ENCODE data around the gene ADGRV1.
"Not testable (repeated sequence)": the region's sequence is repeated elsewhere in the genome, so short reads cannot be mapped to it uniquely, and the experiment has no call there.

Gene ADGRV1

DNA sequence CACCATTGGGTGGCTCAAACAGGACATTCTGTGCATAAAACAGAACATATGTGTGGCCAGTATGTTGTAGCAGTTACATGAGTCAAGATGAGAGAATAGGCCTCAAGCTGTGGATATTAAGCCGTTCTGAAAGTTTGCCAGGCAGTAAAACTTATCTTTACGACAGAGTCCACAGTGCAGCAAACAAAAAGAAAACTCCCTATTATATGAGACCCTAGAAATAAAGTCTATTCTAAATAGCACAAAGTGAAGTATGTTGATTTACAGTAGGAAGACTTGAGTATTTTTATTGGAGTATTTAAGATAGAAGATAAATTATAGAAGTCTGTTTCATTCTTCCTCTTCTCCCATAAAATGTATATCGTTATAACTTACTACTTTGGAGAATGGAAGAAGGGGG lies 271.5 kb downstream of the ADGRV1 start:
- no peak for DNase-seq (ENCODE audit: low spot score in 2 of 2)
- ATAC-seq (replicated peaks; ENCODE audit: extremely low read depth, poor library complexity, severe bottlenecking) = no peak
- H3K9me3 Mint-ChIP-seq = no peaks in the 10 kb centered on the region
- no peak overlapping the region for H3K27ac Mint-ChIP-seq (ENCODE audit: low read depth)
- H3K4me3 Mint-ChIP-seq = no peak overlapping the region
- H3K27me3 Mint-ChIP-seq = peaks cover 21% of the 10 kb centered on the region
- peaks cover 2% of the 10 kb centered on the region for H3K36me3 Mint-ChIP-seq (ENCODE audit: insufficient read depth)
- no peaks in the 10 kb centered on the region for H3K4me1 Mint-ChIP-seq

DNA sequence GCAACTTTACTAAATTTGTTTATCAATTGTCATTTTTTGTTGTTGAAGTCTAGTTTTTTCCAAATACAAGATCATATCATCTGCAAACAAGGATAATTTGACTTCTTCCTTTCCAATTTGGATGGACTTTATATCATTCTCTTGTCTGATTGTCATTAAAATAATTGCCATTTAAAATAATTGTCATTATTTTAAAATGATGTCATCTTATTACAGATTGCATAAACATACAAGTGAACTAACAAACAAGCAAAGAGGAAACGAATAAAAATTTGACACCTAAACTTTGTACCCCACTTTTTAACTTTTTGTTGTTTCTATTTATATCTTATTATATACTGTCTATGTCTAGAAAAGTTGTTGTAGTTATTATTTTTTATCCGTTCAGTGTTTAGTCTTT lies 275.2 kb downstream of the ADGRV1 start:
- ATAC-seq (replicated peaks; ENCODE audit: extremely low read depth, poor library complexity, severe bottlenecking) (no peak), DNase-seq (ENCODE audit: low spot score in 2 of 2) (no peak)
- Mint-ChIP-seq H3K4me1 (no peaks in the 10 kb centered on the region), H3K27me3 (peaks cover 20% of the 10 kb centered on the region), H3K9me3 (no peaks in the 10 kb centered on the region), H3K36me3 (ENCODE audit: insufficient read depth) (peaks cover 2% of the 10 kb centered on the region), H3K27ac (ENCODE audit: low read depth) (no peak overlapping the region), H3K4me3 (no peak overlapping the region)

DNA sequence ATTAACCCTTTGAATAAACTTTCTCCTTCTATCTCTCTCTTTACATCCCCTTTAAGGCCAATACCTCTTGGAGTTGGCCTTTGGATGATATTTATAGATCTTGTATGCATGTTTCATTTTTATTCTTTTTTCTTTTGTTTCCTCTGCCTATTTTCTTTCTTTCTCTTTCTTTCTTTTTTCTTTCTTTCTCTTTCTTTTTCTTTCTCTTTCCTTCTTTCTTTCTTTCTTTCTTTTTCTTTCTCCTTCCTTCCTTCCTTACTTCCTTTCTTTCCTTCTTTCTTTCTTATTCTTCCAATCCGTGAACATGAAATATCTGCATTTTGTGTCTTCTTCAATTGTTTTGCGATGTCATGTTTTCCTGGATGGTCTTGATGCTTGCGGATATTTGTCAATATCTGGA lies 276.1 kb downstream of the ADGRV1 start:
- no peak overlapping the region for H3K27ac Mint-ChIP-seq (ENCODE audit: low read depth)
- H3K36me3 Mint-ChIP-seq (ENCODE audit: insufficient read depth) = peaks cover 2% of the 10 kb centered on the region
- no peak for DNase-seq (ENCODE audit: low spot score in 2 of 2)
- no peaks in the 10 kb centered on the region for H3K9me3 Mint-ChIP-seq
- H3K4me1 Mint-ChIP-seq = no peaks in the 10 kb centered on the region
- no peak for ATAC-seq (replicated peaks; ENCODE audit: extremely low read depth, poor library complexity, severe bottlenecking)
- no peak overlapping the region for H3K4me3 Mint-ChIP-seq
- peaks cover 29% of the 10 kb centered on the region for H3K27me3 Mint-ChIP-seq

DNA sequence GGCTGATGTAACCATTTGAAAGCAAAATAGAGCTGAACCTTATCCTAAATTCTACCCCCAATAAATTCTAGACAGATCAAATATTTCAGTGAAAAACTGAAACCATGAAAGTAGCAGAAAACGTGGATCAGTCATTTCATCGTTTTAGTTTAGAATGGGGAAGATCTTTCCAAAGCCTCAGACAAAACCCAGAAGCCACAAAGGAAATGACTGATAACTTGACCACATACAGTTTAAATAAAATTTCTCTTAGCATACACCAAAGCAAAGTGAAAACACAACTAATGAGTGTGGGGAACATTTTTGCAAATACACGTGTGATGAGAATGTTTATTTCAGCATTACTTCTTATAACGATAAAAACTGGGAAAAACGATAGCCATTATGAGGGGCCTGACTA lies 284.8 kb downstream of the ADGRV1 start:
- DNase-seq (ENCODE audit: low spot score in 2 of 2) = no peak
- Mint-ChIP-seq H3K36me3 (ENCODE audit: insufficient read depth) (no peaks in the 10 kb centered on the region), H3K9me3 (no peaks in the 10 kb centered on the region), H3K4me1 (no peaks in the 10 kb centered on the region), H3K4me3 (no peak overlapping the region), H3K27me3 (peaks cover 41% of the 10 kb centered on the region), H3K27ac (ENCODE audit: low read depth) (no peak overlapping the region)
- no peak for ATAC-seq (replicated peaks; ENCODE audit: extremely low read depth, poor library complexity, severe bottlenecking)

DNA sequence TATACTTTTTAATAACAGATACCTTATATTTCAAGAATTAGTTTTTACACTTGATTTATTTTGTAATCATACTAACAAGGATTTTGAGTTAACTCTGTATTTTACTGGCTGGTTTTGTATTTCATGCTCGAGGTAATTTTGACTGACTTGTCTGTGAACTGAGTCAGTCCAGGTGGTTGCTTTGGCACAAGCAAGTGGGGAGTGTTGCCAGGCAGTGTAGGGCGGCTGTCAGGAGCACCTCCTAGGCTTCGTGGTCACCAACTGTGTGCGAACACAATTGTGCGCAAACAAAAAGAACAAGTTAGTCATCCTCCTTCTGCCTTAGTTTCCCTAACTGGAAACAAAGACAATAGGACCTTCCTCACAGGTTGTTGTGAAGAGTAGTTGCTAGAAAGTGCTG lies 286.3 kb downstream of the ADGRV1 start:
- Mint-ChIP-seq H3K9me3 (no peaks in the 10 kb centered on the region), H3K4me1 (no peaks in the 10 kb centered on the region), H3K36me3 (ENCODE audit: insufficient read depth) (no peaks in the 10 kb centered on the region), H3K27ac (ENCODE audit: low read depth) (no peak overlapping the region), H3K27me3 (peaks cover 26% of the 10 kb centered on the region), H3K4me3 (no peak overlapping the region)
- DNase-seq (ENCODE audit: low spot score in 2 of 2) = no peak
- ATAC-seq (replicated peaks; ENCODE audit: extremely low read depth, poor library complexity, severe bottlenecking) = no peak

DNA sequence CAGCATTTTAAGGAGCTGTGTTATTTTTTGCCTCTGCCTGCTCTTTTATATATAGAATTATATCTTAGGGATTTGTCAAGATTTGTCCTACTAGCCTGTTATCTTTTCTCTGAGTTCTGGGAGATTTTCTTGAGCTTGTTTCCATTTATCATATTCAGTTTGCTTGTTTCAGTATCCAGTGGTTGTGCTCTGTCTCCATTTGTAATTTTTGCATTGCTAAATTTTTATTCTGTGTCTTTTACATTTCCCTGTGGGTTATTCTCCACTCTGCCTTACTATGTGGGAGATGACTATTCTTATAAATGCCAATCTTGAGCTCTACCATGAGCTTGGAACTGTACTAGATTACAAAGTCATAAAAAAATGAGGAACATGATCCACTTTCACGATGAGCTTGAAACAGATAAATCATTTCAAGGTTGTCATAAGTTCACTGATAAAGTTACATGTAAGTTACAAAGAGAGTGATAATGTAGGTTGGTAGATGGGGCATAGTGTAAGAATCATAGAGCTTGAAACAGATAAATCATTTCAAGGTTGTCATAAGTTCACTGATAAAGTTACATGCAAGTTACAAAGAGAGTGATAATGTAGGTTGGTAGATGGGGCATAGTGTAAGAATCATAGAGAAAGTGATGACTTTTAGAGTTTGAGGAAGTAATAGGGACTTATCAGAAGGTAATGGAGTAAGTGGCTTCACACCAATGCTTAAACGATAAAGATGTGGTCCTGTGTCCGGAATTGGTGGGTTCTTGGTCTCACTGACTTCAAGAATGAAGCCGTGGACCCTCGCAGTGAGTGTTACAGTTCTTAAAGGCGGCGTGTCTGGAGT lies 287.3 kb downstream of the ADGRV1 start:
- DNase-seq (ENCODE audit: low spot score in 2 of 2) (no peak), ATAC-seq (replicated peaks; ENCODE audit: extremely low read depth, poor library complexity, severe bottlenecking) (no peak)
- Mint-ChIP-seq H3K27ac (ENCODE audit: low read depth) (no peak overlapping the region), H3K9me3 (no peaks in the 10 kb centered on the region), H3K4me3 (no peak overlapping the region), H3K4me1 (no peaks in the 10 kb centered on the region), H3K36me3 (ENCODE audit: insufficient read depth) (no peaks in the 10 kb centered on the region), H3K27me3 (peaks cover 19% of the 10 kb centered on the region)

DNA sequence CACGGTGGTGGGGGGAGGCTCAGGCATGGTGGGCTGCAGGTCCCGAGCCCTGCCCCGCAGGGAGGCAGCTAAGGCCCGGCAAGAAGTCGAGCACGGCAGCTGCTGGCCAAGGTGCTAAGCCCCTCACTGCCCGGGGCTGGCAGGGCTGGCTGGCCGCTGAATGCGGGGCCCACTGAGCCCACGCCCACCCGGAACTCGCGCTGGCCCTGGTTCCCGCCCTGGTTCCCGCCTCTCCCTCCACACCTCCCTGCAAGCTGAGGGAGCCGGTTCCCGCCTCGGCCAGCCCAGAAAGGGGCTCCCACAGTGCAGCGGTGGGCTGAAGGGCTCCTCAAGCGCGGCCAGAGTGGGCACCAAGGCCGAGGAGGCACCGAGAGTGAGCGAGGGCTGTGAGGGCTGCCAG lies 289.0 kb downstream of the ADGRV1 start:
- not testable (repeated sequence) for ATAC-seq (replicated peaks; ENCODE audit: extremely low read depth, poor library complexity, severe bottlenecking); H3K4me3 Mint-ChIP-seq; H3K36me3 Mint-ChIP-seq (ENCODE audit: insufficient read depth); DNase-seq (ENCODE audit: low spot score in 2 of 2); H3K27ac Mint-ChIP-seq (ENCODE audit: low read depth); H3K4me1 Mint-ChIP-seq; H3K9me3 Mint-ChIP-seq
- H3K27me3 Mint-ChIP-seq = peaks cover 19% of the 10 kb centered on the region

DNA sequence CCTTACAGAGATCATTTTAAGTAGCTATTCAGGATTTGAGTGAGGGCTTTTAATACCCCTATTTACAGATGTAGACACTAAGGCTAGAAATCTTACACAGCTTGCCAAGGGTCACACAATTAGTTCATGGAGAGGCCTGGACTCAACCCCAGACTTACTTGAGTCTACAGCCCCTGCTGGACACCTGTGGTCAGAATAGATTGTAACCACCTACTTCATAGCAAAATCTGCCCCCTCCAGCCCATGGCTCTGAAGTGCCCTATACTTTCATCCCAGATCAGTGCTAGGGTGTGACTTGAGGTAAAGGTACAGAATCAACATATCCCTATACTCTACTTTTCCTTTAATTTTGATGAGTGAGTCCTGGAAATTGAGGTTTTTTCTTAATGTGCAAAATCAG lies 291.3 kb downstream of the ADGRV1 start:
- ATAC-seq (replicated peaks; ENCODE audit: extremely low read depth, poor library complexity, severe bottlenecking) (no peak), DNase-seq (ENCODE audit: low spot score in 2 of 2) (no peak)
- H3K4me3 Mint-ChIP-seq = no peak overlapping the region
- H3K4me1 Mint-ChIP-seq = no peaks in the 10 kb centered on the region
- no peak overlapping the region for H3K27ac Mint-ChIP-seq (ENCODE audit: low read depth)
- no peaks in the 10 kb centered on the region for H3K36me3 Mint-ChIP-seq (ENCODE audit: insufficient read depth)
- H3K27me3 Mint-ChIP-seq = peaks cover 15% of the 10 kb centered on the region
- H3K9me3 Mint-ChIP-seq = no peaks in the 10 kb centered on the region

DNA sequence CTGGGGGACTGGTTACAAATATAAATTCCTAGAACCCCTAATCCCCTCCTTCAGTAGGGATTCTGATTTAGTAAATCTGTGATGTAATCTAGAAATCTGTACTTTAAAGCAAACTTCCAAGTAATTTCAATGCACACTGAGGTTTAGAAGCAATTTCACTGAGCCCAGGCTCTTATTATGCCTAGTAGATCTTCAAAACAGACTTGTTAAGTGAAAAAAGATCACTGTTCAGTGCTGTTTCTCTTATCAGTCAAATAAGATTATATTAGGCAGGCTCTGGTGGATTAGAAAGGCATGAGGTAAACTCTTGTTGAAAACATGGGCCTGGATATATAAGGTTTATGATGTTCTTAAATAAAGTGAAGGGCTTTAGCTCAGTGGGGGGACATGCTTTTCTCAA lies 293.9 kb downstream of the ADGRV1 start:
- no peaks in the 10 kb centered on the region for H3K36me3 Mint-ChIP-seq (ENCODE audit: insufficient read depth)
- no peak overlapping the region for H3K4me3 Mint-ChIP-seq
- H3K27me3 Mint-ChIP-seq = no peaks in the 10 kb centered on the region
- no peaks in the 10 kb centered on the region for H3K9me3 Mint-ChIP-seq
- DNase-seq (ENCODE audit: low spot score in 2 of 2) (no peak), ATAC-seq (replicated peaks; ENCODE audit: extremely low read depth, poor library complexity, severe bottlenecking) (no peak)
- H3K4me1 Mint-ChIP-seq = no peaks in the 10 kb centered on the region
- no peak overlapping the region for H3K27ac Mint-ChIP-seq (ENCODE audit: low read depth)

DNA sequence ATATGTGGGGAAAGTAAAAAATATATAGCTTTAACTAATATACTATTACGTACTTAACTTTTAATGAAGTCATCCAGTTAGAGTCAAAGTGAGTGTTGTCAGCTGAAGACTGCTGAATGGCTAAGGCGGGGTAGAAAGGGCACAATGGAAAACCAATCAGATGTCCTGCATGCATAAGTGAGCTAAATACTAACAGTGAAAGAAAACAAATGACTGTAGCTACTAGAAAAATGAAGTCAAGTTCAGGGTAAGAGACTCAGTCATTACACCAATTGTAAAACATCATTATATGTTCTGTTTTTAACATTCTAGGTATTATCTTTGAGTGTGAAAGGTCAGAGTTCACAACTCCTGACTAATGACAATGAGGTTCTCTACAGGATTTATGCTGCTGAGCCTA lies 295.2 kb downstream of the ADGRV1 start:
- DNase-seq (ENCODE audit: low spot score in 2 of 2) (no peak), ATAC-seq (replicated peaks; ENCODE audit: extremely low read depth, poor library complexity, severe bottlenecking) (no peak)
- Mint-ChIP-seq H3K27ac (ENCODE audit: low read depth) (no peak overlapping the region), H3K36me3 (ENCODE audit: insufficient read depth) (no peaks in the 10 kb centered on the region), H3K4me3 (no peak overlapping the region), H3K4me1 (no peaks in the 10 kb centered on the region), H3K27me3 (no peaks in the 10 kb centered on the region), H3K9me3 (no peaks in the 10 kb centered on the region)

DNA sequence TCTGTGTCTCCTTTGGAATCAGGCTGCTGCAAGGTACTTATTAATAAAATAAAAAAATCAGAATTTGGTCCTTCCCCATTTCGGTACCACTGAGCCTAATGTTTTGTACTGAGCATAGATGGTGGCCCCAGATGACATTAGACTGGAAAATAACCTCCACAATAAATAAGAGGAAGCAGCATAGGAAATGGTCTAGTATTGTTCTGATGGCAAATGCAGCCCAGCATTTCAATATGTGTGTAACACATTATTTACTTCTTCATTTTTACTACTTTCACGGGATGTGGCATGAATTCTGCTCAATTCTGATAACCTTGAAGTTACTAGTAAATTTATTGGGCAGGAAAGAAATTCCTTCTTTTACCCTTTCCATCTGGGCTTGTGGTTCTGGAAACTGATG lies 295.6 kb downstream of the ADGRV1 start:
- H3K27ac Mint-ChIP-seq (ENCODE audit: low read depth) = no peak overlapping the region
- no peaks in the 10 kb centered on the region for H3K9me3 Mint-ChIP-seq
- H3K36me3 Mint-ChIP-seq (ENCODE audit: insufficient read depth) = no peaks in the 10 kb centered on the region
- no peaks in the 10 kb centered on the region for H3K4me1 Mint-ChIP-seq
- DNase-seq (ENCODE audit: low spot score in 2 of 2) = no peak
- no peak overlapping the region for H3K4me3 Mint-ChIP-seq
- ATAC-seq (replicated peaks; ENCODE audit: extremely low read depth, poor library complexity, severe bottlenecking) = no peak
- no peaks in the 10 kb centered on the region for H3K27me3 Mint-ChIP-seq

DNA sequence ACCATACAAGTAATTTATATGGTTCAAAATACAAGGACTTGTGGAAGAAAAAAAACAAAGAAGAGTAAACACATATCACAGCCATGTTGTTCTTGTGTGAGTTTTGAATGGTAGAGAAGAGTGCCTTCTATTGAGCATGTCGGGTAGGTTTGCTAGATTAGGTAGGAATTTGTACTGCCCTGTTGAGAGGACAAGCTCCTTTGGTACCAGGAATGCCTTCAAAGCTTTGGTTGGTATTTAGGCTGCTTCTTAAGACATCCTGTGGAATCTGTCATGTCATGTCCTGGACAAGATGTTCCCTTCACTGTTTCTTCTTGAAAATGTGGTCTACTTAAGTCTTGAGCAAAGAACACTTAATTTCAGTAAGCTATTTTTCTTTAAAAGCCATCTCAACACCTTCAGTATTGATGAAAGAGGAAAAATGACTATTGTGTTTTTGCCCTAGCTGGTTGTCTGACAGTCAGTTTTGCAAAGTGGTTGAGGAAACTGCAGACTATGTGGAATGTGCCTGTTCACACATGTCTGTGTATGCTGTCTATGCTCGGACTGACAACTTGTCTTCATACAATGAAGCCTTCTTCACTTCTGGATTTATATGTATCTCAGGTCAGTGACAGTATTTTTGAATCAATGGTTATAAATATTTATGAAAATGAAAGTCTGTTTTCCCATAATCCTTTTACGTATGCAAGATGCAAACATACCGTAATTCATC lies 296.9 kb downstream of the ADGRV1 start:
- Mint-ChIP-seq H3K4me1 (no peaks in the 10 kb centered on the region), H3K27me3 (no peaks in the 10 kb centered on the region), H3K27ac (ENCODE audit: low read depth) (no peak overlapping the region), H3K36me3 (ENCODE audit: insufficient read depth) (no peaks in the 10 kb centered on the region), H3K9me3 (no peaks in the 10 kb centered on the region), H3K4me3 (no peak overlapping the region)
- DNase-seq (ENCODE audit: low spot score in 2 of 2) (no peak), ATAC-seq (replicated peaks; ENCODE audit: extremely low read depth, poor library complexity, severe bottlenecking) (no peak)

DNA sequence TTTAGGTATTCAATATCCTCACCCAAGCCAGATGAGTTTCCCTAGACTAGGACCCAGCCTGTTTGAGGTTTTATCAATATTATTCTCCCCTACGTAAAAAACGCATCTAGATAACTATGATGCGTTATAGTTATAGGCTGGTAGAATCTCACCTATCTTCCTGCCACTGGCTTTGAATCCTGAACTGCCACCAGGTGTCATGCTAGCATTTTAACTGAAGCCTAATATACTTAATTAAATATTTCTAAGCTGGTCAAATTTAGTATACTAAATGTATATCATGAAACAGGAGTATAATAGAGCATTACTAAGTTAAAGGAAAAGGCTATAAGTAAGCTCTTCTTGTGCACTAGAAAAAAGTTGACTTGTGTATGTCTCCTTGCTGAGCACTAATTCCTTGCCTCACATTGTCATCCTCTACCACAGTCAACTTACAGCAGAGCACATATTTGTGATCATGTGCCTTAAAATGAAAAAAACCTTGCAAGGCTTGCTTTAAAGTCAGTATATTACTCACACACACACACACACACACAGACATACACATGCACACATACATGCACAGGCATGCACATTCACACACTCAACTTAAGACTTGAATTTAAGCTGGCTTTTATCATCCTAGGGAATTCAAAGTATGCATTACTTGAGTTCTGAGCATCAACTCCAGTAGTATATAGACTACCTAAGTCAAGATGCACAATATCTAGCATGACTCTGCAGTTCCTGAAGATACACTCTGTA lies 303.4 kb downstream of the ADGRV1 start:
- Mint-ChIP-seq H3K27ac (ENCODE audit: low read depth) (no peak overlapping the region), H3K36me3 (ENCODE audit: insufficient read depth) (no peaks in the 10 kb centered on the region), H3K27me3 (no peaks in the 10 kb centered on the region), H3K4me1 (no peaks in the 10 kb centered on the region), H3K4me3 (no peak overlapping the region), H3K9me3 (no peaks in the 10 kb centered on the region)
- no peak for DNase-seq (ENCODE audit: low spot score in 2 of 2)
- no peak for ATAC-seq (replicated peaks; ENCODE audit: extremely low read depth, poor library complexity, severe bottlenecking)

Measured in central memory CD8-positive, alpha-beta T cell (primary cell).